Fibroblast of lung (primary cell): Measurements from ENCODE around the gene CALN1. TPM values are rescaled to one million over a fixed set of nuclear protein-coding genes. Genes with fewer than 3 reads are reported as not detected.

ENCODE experiments used
- DNase-seq, 2 donors: peaks; one replicate each; pipeline versions ENCODE4 v3.0.0 to v3.0.0-alpha.2; 2010; ENCODE audit warnings: low read depth in 2 of 2
- H2AFZ ChIP-seq: 2 replicates; pipeline ENCODE4 v1.5.1; 2012; ENCODE audit warnings: low read length, control low read depth, inconsistent platforms
- H3K27ac ChIP-seq: 2 replicates; pipeline ENCODE4 v1.5.1; 2011; ENCODE audit warnings: low read length, control low read depth; ENCODE audit not compliant: insufficient read depth
- H3K27me3 ChIP-seq: 2 replicates; pipeline ENCODE4 v1.5.1; 2011; ENCODE audit warnings: mild to moderate bottlenecking, low read length; ENCODE audit not compliant: control insufficient read depth, insufficient read depth
- H3K36me3 ChIP-seq: 2 replicates; pipeline ENCODE4 v1.5.1; 2011; ENCODE audit warnings: low read length; ENCODE audit not compliant: control insufficient read depth, insufficient read depth
- H3K4me1 ChIP-seq: 2 replicates; pipeline ENCODE4 v1.5.1; 2011; ENCODE audit warnings: low read length; ENCODE audit not compliant: control insufficient read depth, insufficient read depth; ENCODE audit errors: extremely low read depth
- H3K4me2 ChIP-seq: 2 replicates; pipeline ENCODE4 v1.5.1; 2011; ENCODE audit warnings: low read length, control low read depth; ENCODE audit not compliant: insufficient read depth; ENCODE audit errors: extremely low read depth
- H3K4me3 ChIP-seq, 4 experiments: fragments of 200-600 bp in 1 of 4; sonication (generic) in 1 of 4; replicated peaks in 1 of 4; 2 replicates each; pipeline ENCODE4 v1.5.1; 2011 to 2016; ENCODE audit warnings: low read length in 4 of 4, low read depth in 3 of 4, mild to moderate bottlenecking in 3 of 4, control low read depth in 2 of 4, inconsistent platforms in 1 of 4, mixed read lengths in 1 of 4; ENCODE audit not compliant: insufficient read depth in 1 of 4; ENCODE audit errors: control extremely low read depth in 1 of 4
- H3K79me2 ChIP-seq: 2 replicates; pipeline ENCODE4 v1.5.1; 2012; ENCODE audit warnings: mild to moderate bottlenecking, low read length, inconsistent platforms; ENCODE audit not compliant: control insufficient read depth, insufficient read depth
- H3K9ac ChIP-seq: 2 replicates; pipeline ENCODE4 v1.5.1; 2011; ENCODE audit warnings: mild to moderate bottlenecking, low read length, control low read depth; ENCODE audit not compliant: insufficient read depth
- H3K9me3 ChIP-seq: 2 replicates; pipeline ENCODE4 v1.5.1; 2012; ENCODE audit warnings: low read depth, low read length; ENCODE audit not compliant: control insufficient read depth, insufficient read depth
- H4K20me1 ChIP-seq: 2 replicates; pipeline ENCODE4 v1.5.1; 2011; ENCODE audit warnings: low read length; ENCODE audit not compliant: control insufficient read depth, insufficient read depth; ENCODE audit errors: extremely low read depth
- CTCF ChIP-seq, 2 donors: IDR thresholded peaks in 1 of 2; conservative IDR thresholded peaks in 1 of 2; 1 replicate in 1 of 2; 2 replicates in 1 of 2; pipeline ENCODE4 v1.5.1; 2011 to 2012; ENCODE audit warnings: low read length in 2 of 2, control low read depth in 1 of 2, inconsistent platforms in 1 of 2, low read depth in 1 of 2, mild to moderate bottlenecking in 1 of 2
- EZH2 ChIP-seq: IDR thresholded peaks from 2 replicates; pipeline ENCODE4 v1.5.1; 2012; ENCODE audit warnings: low read length, control low read depth, mild to moderate bottlenecking; ENCODE audit errors: missing control alignments
- polyA plus RNA-seq, 2 donors: library from polyadenylated mRNA; depleted of rRNA in 1 of 2; stranded (reverse) in 1 of 2; unstranded in 1 of 2; fragments of >200 nt; gene quantifications; 2 replicates each; pipeline ENCODE4 v1.2.1, GENCODE V29; 2011 to 2012; ENCODE audit warnings: missing spikeins in 1 of 2
- total RNA-seq: library from RNA; depleted of rRNA; stranded (reverse); fragments of >200 nt; gene quantifications from 2 replicates; pipeline ENCODE4 v1.2.1, GENCODE V29; 2014

Gene CALN1
- total and polyA plus RNA-seq, 2 donors (not counting 1 experiment from before 2014, with no cell fraction given) = not detected

- TF ChIP-seq EZH2 (no peak), CTCF (conservative IDR thresholded peaks at IDR 0.05 in 1 of 2, IDR thresholded peaks at IDR 0.05 in 1 of 2; ENCODE audit: low read depth in 1 of 2, low read length in 2 of 2) (no peak)
- H3K36me3 ChIP-seq = no peaks in the 10 kb centered on the region
- DNase-seq = no peak
- no peaks in the 10 kb centered on the region for H3K79me2 ChIP-seq
- no peak overlapping the region for H3K4me3 ChIP-seq
- H3K27me3 ChIP-seq = no peaks in the 10 kb centered on the region
- H3K9ac ChIP-seq = no peak overlapping the region
- no peak overlapping the region for H2AFZ ChIP-seq
- H3K4me1 ChIP-seq = no peaks in the 10 kb centered on the region
- H4K20me1 ChIP-seq = no peaks in the 10 kb centered on the region
- H3K27ac ChIP-seq = no peak overlapping the region
- no peak overlapping the region for H3K4me2 ChIP-seq
- H3K9me3 ChIP-seq = no peaks in the 10 kb centered on the region
These were observed 298.0 kb downstream of the CALN1 start for GRCh38 chr7:72114129-72114528.

- Histone ChIP-seq H3K79me2 (no peaks in the 10 kb centered on the region), H3K4me1 (no peaks in the 10 kb centered on the region), H3K27ac (no peak overlapping the region), H2AFZ (no peak overlapping the region), H3K4me3 (no peak overlapping the region), H4K20me1 (no peaks in the 10 kb centered on the region), H3K27me3 (no peaks in the 10 kb centered on the region), H3K9ac (no peak overlapping the region), H3K4me2 (no peak overlapping the region), H3K9me3 (no peaks in the 10 kb centered on the region), H3K36me3 (no peaks in the 10 kb centered on the region)
- no peak for DNase-seq
- no peak for TF ChIP-seq EZH2
- no peak for TF ChIP-seq CTCF (conservative IDR thresholded peaks at IDR 0.05 in 1 of 2, IDR thresholded peaks at IDR 0.05 in 1 of 2; ENCODE audit: low read depth in 1 of 2, low read length in 2 of 2)
These were observed 299.1 kb downstream of the CALN1 start for GRCh38 chr7:72112992-72113391.

GRCh38 chr7:72112530-72112929 is 299.6 kb downstream of the CALN1 start:
- Histone ChIP-seq H3K9me3 (no peaks in the 10 kb centered on the region), H3K4me1 (no peaks in the 10 kb centered on the region), H3K27me3 (no peaks in the 10 kb centered on the region), H3K79me2 (no peaks in the 10 kb centered on the region), H2AFZ (no peak overlapping the region), H4K20me1 (no peaks in the 10 kb centered on the region), H3K27ac (no peak overlapping the region), H3K4me2 (no peak overlapping the region), H3K36me3 (no peaks in the 10 kb centered on the region), H3K9ac (no peak overlapping the region), H3K4me3 (no peak overlapping the region)
- DNase-seq = no peak
- no peak for TF ChIP-seq CTCF (conservative IDR thresholded peaks at IDR 0.05 in 1 of 2, IDR thresholded peaks at IDR 0.05 in 1 of 2; ENCODE audit: low read depth in 1 of 2, low read length in 2 of 2)
- TF ChIP-seq EZH2 = no peak
